Psoas muscle (tissue), 8 donors: Measurements from ENCODE around the gene INPP5F. TPM values are rescaled to one million over a fixed set of nuclear protein-coding genes. Genes with fewer than 3 reads are reported as not detected.

ENCODE experiments used
- ATAC-seq, 4 donors: fragments of 200-7000 bp; cut with Tn5 transposase; one replicate each; pipeline ENCODE4 v1.9.1; 2020; ENCODE audit warnings: moderate library complexity in 3 of 4, mild to moderate bottlenecking in 2 of 4
- DNase-seq, 2 donors: peaks; one replicate each; pipeline ENCODE4 v3.0.0-alpha.2; 2020
- H3K27ac ChIP-seq: fragments of 200-600 bp; one replicate; pipeline ENCODE4 v1.8.0; 2022
- H3K27me3 ChIP-seq, 3 donors: fragments of 200-600 bp in 1 of 3; one replicate each; pipeline versions ENCODE4 v1.6.1 to v1.8.0; 2013 to 2022; ENCODE audit warnings: low read length in 2 of 3, mild to moderate bottlenecking in 2 of 3, moderate library complexity in 1 of 3; ENCODE audit not compliant: insufficient read depth in 3 of 3
- H3K36me3 ChIP-seq, 2 donors: fragments of 200-600 bp in 1 of 2; one replicate each; pipeline versions ENCODE4 v1.6.1 to v1.8.0; 2013 to 2022; ENCODE audit warnings: low read depth in 1 of 2, mild to moderate bottlenecking in 1 of 2, moderate library complexity in 1 of 2; ENCODE audit not compliant: insufficient read depth in 1 of 2
- H3K4me1 ChIP-seq: fragments of 200-600 bp; one replicate; pipeline ENCODE4 v1.8.0; 2022
- H3K4me3 ChIP-seq: fragments of 200-600 bp; one replicate; pipeline ENCODE4 v1.8.0; 2022; ENCODE audit warnings: mild to moderate bottlenecking
- H3K9me3 ChIP-seq: fragments of 200-600 bp; one replicate; pipeline ENCODE4 v1.8.0; 2022
- CTCF ChIP-seq: fragments of 200-600 bp; IDR thresholded peaks from one replicate; pipeline ENCODE4 v1.8.0; 2022; ENCODE audit warnings: antibody characterized with exemption
- WGBS, 3 donors: extraction: QIAGEN DNeasy Blood & Tissue Kit; methylation state at CpG; one replicate each; pipeline versions ENCODE4 v1.1.6 to v1.1.7; 2013; 5-methylcytosine and 5-hydroxymethylcytosine counted together
- intact Hi-C, 2 donors: fragments of 100-400 bp; cut with DNase I; formaldehyde crosslinking; loops; one replicate each; pipeline versions ENCODE4 v1.11.0 to v1.14.2; 2022
- polyA plus RNA-seq, 3 donors: library from polyadenylated mRNA; stranded (reverse); fragments of 200-250 nt; gene quantifications; one replicate each; pipeline ENCODE4 v1.2.3, GENCODE V29; 2013
- total RNA-seq, 4 donors: library from RNA; stranded (reverse); fragmentation: NEBNext Ultra II Directional in 2 of 4; extraction: Animal tissue kit (Norgen Biotek cat#: 25700) in 2 of 4; gene quantifications; one replicate each; pipeline versions ENCODE4 v1.2.1 to v1.2.4, GENCODE V29; 2021 to 2023
- donor health status: healthy with polysubstance abuse.
- donor health status: DM: no; HTN: no; CAD: no; lungs with moderate emphysema.
- donor health status: Bipolar disorder and iron deficiency.
- donor health status: healthy.
- donor health status: DM: yes; HTN: yes; CAD: no.
- donor health status: DM: no; HTN: no; CAD: no.
- donor health status: DM: no; HTN: no; CAD: no.
- donor health status: DM: yes; HTN: yes; CAD: no.

Gene INPP5F
- total and polyA plus RNA-seq, 7 donors = 6.0 to 12.3 (median 10.0) TPM

GRCh38 chr10:119688033-119688508, 37.8 kb upstream of the INPP5F start:
- Histone ChIP-seq H3K9me3 (no peaks in the 10 kb centered on the region), H3K4me1 (no peaks in the 10 kb centered on the region), H3K36me3 (no peaks in the 10 kb centered on the region), H3K27me3 (no peaks in the 10 kb centered on the region), H3K4me3 (no peak overlapping the region), H3K27ac (no peak overlapping the region)
- 80 to 92% (median 84%) methylated on average over 4 of the region's 4 CpGs for WGBS, 3 donors
- ATAC-seq (no peak), DNase-seq (no peak)
- TF ChIP-seq CTCF = no peak
- intact Hi-C loops = loop anchor here in 1 of 2 donors (5.0 kb wide), 1 partner anchor 34 kb away; no protein-coding TSS in a partner anchor

GRCh38 chr10:119689016-119689580, 36.8 kb upstream of the INPP5F start:
- H3K4me3 ChIP-seq = no peak overlapping the region
- TF ChIP-seq CTCF = no peak
- 67 to 79% (median 72%) methylated on average over 6 of the region's 6 CpGs for WGBS, 3 donors
- no peak overlapping the region for H3K27ac ChIP-seq
- ATAC-seq (no peak), DNase-seq (no peak)
- no peaks in the 10 kb centered on the region for H3K4me1 ChIP-seq
- H3K9me3 ChIP-seq = no peaks in the 10 kb centered on the region
- no peaks in the 10 kb centered on the region for H3K27me3 ChIP-seq
- intact Hi-C loops = loop anchor here in 1 of 2 donors (5.0 kb wide), 1 partner anchor 33 kb away; no protein-coding TSS in a partner anchor
- no peaks in the 10 kb centered on the region for H3K36me3 ChIP-seq

- Histone ChIP-seq H3K4me1 (no peaks in the 10 kb centered on the region), H3K9me3 (no peaks in the 10 kb centered on the region), H3K27ac (no peak overlapping the region), H3K36me3 (no peaks in the 10 kb centered on the region), H3K27me3 (no peaks in the 10 kb centered on the region), H3K4me3 (no peak overlapping the region)
- DNase-seq (no peak), ATAC-seq (no peak)
- intact Hi-C loops = loop anchor here in 1 of 2 donors (5.0 kb wide), 1 partner anchor 166 kb away; no protein-coding TSS in a partner anchor
- WGBS, 3 donors = 93 to 95% (median 94%) methylated on average over 3 of the region's 3 CpGs
- TF ChIP-seq CTCF = no peak
These were observed 34.1 kb upstream of the INPP5F start for GRCh38 chr10:119691726-119692125.

GRCh38 chr10:119693262-119693957, 32.4 kb upstream of the INPP5F start:
- ATAC-seq (no peak), DNase-seq (no peak)
- H3K9me3 ChIP-seq = no peaks in the 10 kb centered on the region
- no peak for TF ChIP-seq CTCF
- H3K27me3 ChIP-seq = no peaks in the 10 kb centered on the region
- no peaks in the 10 kb centered on the region for H3K4me1 ChIP-seq
- intact Hi-C loops = loop anchor here in 1 of 2 donors (5.0 kb wide), 1 partner anchor 164 kb away; no protein-coding TSS in a partner anchor
- 73 to 76% (median 74%) methylated on average over 6 of the region's 6 CpGs for WGBS, 3 donors
- H3K27ac ChIP-seq = no peak overlapping the region
- no peaks in the 10 kb centered on the region for H3K36me3 ChIP-seq
- no peak overlapping the region for H3K4me3 ChIP-seq
